A673 (cell line): ENCODE results near the gene GHRHR. TPM values are rescaled to one million over a fixed set of nuclear protein-coding genes. Genes with fewer than 3 reads are reported as not detected.

Experiments used
- BruUV-seq: library from RNA; stranded (reverse); fragments of 400-500 nt; replicated peaks from 2 replicates; lab custom pipeline; 2021; lab: Mats Ljungman, UMichigan
- CTCF ChIA-PET: fragments of 300-600 bp; sonication (Branson Sonifier 250); formaldehyde crosslinking; loops from one replicate; lab custom pipeline; 2022; ENCODE audit warnings: antibody characterized with exemption; lab: Charles Lee
- POLR2A ChIA-PET: fragments of 300-600 bp; sonication (Branson Sonifier 250); formaldehyde crosslinking; loops from one replicate; lab custom pipeline; 2022; ENCODE audit warnings: antibody characterized with exemption; ENCODE audit not compliant: low non-redundant PET; lab: Charles Lee
- DNase-seq: peaks from one replicate; pipeline ENCODE4 v3.0.0-alpha.2; 2015; ENCODE audit warnings: low spot score
- H3K27ac ChIP-seq: fragments of 200-600 bp; sonication (generic); 2 replicates; pipeline ENCODE4 v1.5.1; 2016; ENCODE audit warnings: mixed run types, low read depth, mild to moderate bottlenecking, mixed read lengths, antibody characterized with exemption, low read length; ENCODE audit not compliant: poor library complexity, severe bottlenecking
- H3K27me3 ChIP-seq: fragments of 200-600 bp; sonication (generic); replicated peaks from 2 replicates; pipeline ENCODE4 v1.6.1; 2017; ENCODE audit warnings: mixed run types, low read depth, mild to moderate bottlenecking, mixed read lengths, antibody characterized with exemption, low read length; ENCODE audit not compliant: insufficient read depth, poor library complexity
- H3K36me3 ChIP-seq: fragments of 200-600 bp; sonication (generic); 2 replicates; pipeline ENCODE4 v1.6.1; 2016; ENCODE audit warnings: mixed run types, mild to moderate bottlenecking, mixed read lengths, antibody characterized with exemption, low read length; ENCODE audit not compliant: insufficient read depth, poor library complexity, severe bottlenecking
- H3K4me1 ChIP-seq: fragments of 200-600 bp; sonication (generic); 2 replicates; pipeline ENCODE4 v1.6.1; 2017; ENCODE audit warnings: mixed run types, mild to moderate bottlenecking, mixed read lengths, antibody characterized with exemption, low read length; ENCODE audit not compliant: insufficient read depth, poor library complexity, severe bottlenecking
- H3K4me3 ChIP-seq: fragments of 200-600 bp; sonication (generic); 2 replicates; pipeline ENCODE4 v1.5.1; 2016; ENCODE audit warnings: low read depth, mixed run types, mild to moderate bottlenecking, mixed read lengths, low read length; ENCODE audit not compliant: poor library complexity, severe bottlenecking
- H3K9me3 ChIP-seq: fragments of 200-600 bp; sonication (generic); 2 replicates; pipeline ENCODE4 v1.6.1; 2016; ENCODE audit warnings: mixed run types, low read depth, mild to moderate bottlenecking, mixed read lengths, antibody characterized with exemption, low read length; ENCODE audit not compliant: poor library complexity, severe bottlenecking
- CTCF ChIP-seq: fragments of 300-800, 200-600 bp; sonication (generic); conservative IDR thresholded peaks from 2 replicates; pipeline ENCODE4 v1.5.1; 2017; ENCODE audit warnings: low read depth, mild to moderate bottlenecking, antibody characterized with exemption, low read length, moderate library complexity, mixed read lengths
- EZH2 ChIP-seq: fragments of 200-600 bp; sonication (generic); IDR thresholded peaks from 2 replicates; pipeline ENCODE4 v1.6.1; 2017; ENCODE audit warnings: borderline replicate concordance, low read depth, mild to moderate bottlenecking, mixed read lengths, antibody characterized with exemption, low read length; ENCODE audit not compliant: poor library complexity, severe bottlenecking
- intact Hi-C: fragments of 100-400 bp; cut with micrococcal nuclease; formaldehyde crosslinking; loops from one replicate; pipeline ENCODE4 v1.10.0; 2022; ENCODE audit not compliant: unreplicated experiment
- total RNA-seq: library from RNA; stranded (reverse); gene quantifications from 2 replicates; pipeline ENCODE4 v1.2.3, GENCODE V29; 2021

GHRHR gene
- total RNA-seq, 1 experiment from 2014 or later: not detected

DNA sequence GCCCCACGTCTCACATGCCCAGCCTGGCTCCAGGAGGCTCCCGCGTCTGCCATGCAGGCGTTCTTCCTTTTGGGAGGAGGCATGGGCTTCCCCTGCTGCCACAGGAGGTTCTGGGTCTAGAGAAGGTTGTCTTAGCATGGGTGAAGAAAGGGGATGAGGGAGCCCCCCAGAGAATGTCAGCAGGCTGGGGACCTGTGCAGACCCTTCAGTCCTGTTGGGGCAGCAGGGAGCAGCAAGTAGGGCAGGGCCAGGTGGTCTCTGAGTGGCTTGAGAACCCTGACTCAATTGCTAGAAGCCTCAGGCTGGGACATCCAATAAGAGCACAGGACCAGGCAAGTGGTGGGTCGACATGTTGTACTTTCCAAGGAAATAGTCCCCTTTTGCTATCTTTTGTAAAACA is 54.0 kb downstream of the GHRHR start:
- ChIA-PET POLR2A (no interaction called here), CTCF (no interaction called here)
- Histone ChIP-seq H3K27me3 (no peaks in the 10 kb centered on the region), H3K4me1 (no peaks in the 10 kb centered on the region), H3K9me3 (no peaks in the 10 kb centered on the region), H3K4me3 (no peak overlapping the region), H3K27ac (no peak overlapping the region), H3K36me3 (no peaks in the 10 kb centered on the region)
- TF ChIP-seq EZH2 (no peak), CTCF (no peak)
- no TSS peak for BruUV-seq
- DNase-seq: no peak
- intact Hi-C loops: no loop called here

DNA sequence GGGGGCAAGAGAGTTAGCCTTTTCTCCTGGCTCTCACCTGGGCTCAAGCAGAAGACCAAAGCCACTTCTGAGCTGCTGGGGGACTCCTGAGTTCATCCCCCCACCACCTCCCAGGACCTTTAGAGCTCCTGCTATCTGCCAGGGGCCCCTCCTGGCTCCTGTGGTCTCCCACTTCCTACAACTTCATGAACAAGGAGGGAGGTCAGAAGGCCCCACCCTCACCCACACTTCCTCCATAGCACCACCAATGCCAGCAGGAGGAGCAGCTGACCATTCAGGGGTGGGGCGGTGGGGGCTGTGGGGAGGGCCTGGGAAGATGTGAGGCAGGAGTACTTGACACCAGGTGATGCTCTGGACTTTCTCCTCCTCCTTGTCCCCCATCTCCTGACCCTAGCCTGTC is 55.8 kb downstream of the GHRHR start:
- H3K9me3 ChIP-seq: no peaks in the 10 kb centered on the region
- no peak for DNase-seq
- BruUV-seq: no TSS peak
- no peaks in the 10 kb centered on the region for H3K36me3 ChIP-seq
- ChIA-PET POLR2A (no interaction called here), CTCF (interaction anchor here (0.7 kb wide), 1 partner anchor 103 kb away, joined by 8 read pairs; no protein-coding TSS in a partner anchor)
- H3K27me3 ChIP-seq: no peaks in the 10 kb centered on the region
- no peak overlapping the region for H3K4me3 ChIP-seq
- intact Hi-C loops: no loop called here
- no peak overlapping the region for H3K27ac ChIP-seq
- no peaks in the 10 kb centered on the region for H3K4me1 ChIP-seq
- no peak for TF ChIP-seq CTCF
- no peak for TF ChIP-seq EZH2

GRCh38 chr7:31020161-31020560 is 56.4 kb downstream of the GHRHR start:
- CTCF ChIA-PET: no interaction called here
- TF ChIP-seq CTCF: no peak
- TF ChIP-seq EZH2: no peak
- H3K36me3 ChIP-seq: no peaks in the 10 kb centered on the region
- no peak overlapping the region for H3K4me3 ChIP-seq
- DNase-seq: no peak
- POLR2A ChIA-PET: interaction anchor here (0.6 kb wide), 1 partner anchor 9 kb away, joined by 3 read pairs; no protein-coding TSS in a partner anchor
- intact Hi-C loops: no loop called here
- no peaks in the 10 kb centered on the region for H3K4me1 ChIP-seq
- BruUV-seq: no TSS peak
- no peaks in the 10 kb centered on the region for H3K27me3 ChIP-seq
- no peak overlapping the region for H3K27ac ChIP-seq
- no peaks in the 10 kb centered on the region for H3K9me3 ChIP-seq
